ENCODE measurements around the gene PHOSPHO1.

PHOSPHO1 gene

GRCh38 chr17:49244839-49245238, 14.3 kb upstream of the PHOSPHO1 start:
- intact Hi-C loops (cut with DNase I) = no loop called here

GRCh38 chr17:49242813-49243212, 12.2 kb upstream of the PHOSPHO1 start:
- no peak for DNase-seq
- intact Hi-C loops (cut with DNase I) = no loop called here

More at GRCh38 chr17:49244839-49245238, 14.3 kb upstream of the PHOSPHO1 start:
- peak in 1 of 10 donors; percentile 50 for DNase-seq

GRCh38 chr17:49241692-49242397, 11.3 kb upstream of the PHOSPHO1 start:
- intact Hi-C loops (cut with DNase I) = no loop called here
- no peak for DNase-seq

GRCh38 chr17:49241040-49241439, 10.5 kb upstream of the PHOSPHO1 start:
- peak in 1 of 10 donors; percentile 24 for DNase-seq
- intact Hi-C loops (cut with DNase I) = no loop called here

GRCh38 chr17:49240619-49241018, 10.0 kb upstream of the PHOSPHO1 start:
- no peak for DNase-seq
- intact Hi-C loops (cut with DNase I) = no loop called here

- intact Hi-C loops (cut with DNase I) = no loop called here
- DNase-seq = no peak
Measured at GRCh38 chr17:49239963-49240362, 9.4 kb upstream of the PHOSPHO1 start.

GRCh38 chr17:49235896-49236295, 5.3 kb upstream of the PHOSPHO1 start:
- intact Hi-C loops (cut with DNase I) = no loop called here
- DNase-seq = no peak

- intact Hi-C loops (cut with DNase I) = no loop called here
- no peak for DNase-seq
Measured at GRCh38 chr17:49234509-49235080, 4.0 kb upstream of the PHOSPHO1 start.

- intact Hi-C loops (cut with DNase I) = no loop called here
- no peak for DNase-seq
Measured at GRCh38 chr17:49231563-49231894, 942 bp upstream of the PHOSPHO1 start.

- intact Hi-C loops (cut with DNase I) = loop anchor here (5.0 to 10.0 kb wide), 2 partner anchors 38 to 65 kb away; no protein-coding TSS in a partner anchor
- DNase-seq = no peak
Measured at GRCh38 chr17:49229805-49230600, 584 bp downstream of the PHOSPHO1 start.

- intact Hi-C loops (cut with DNase I) = loop anchor here (5.0 to 10.0 kb wide), 2 partner anchors 37 to 66 kb away; no protein-coding TSS in a partner anchor
- DNase-seq = no peak
Measured at GRCh38 chr17:49229076-49229804, 1.3 kb downstream of the PHOSPHO1 start.

GRCh38 chr17:49227436-49228261, 2.9 kb downstream of the PHOSPHO1 start:
- intact Hi-C loops (cut with DNase I) = loop anchor here (2.0 to 10.0 kb wide), 3 partner anchors 35 to 67 kb away; no protein-coding TSS in a partner anchor
- peak; percentile 57 to 94 (median 77) for DNase-seq

- DNase-seq = no peak
- intact Hi-C loops (cut with DNase I) = loop anchor here (2.0 to 10.0 kb wide), 3 partner anchors 35 to 68 kb away; no protein-coding TSS in a partner anchor
Measured at GRCh38 chr17:49226771-49227435, 3.7 kb downstream of the PHOSPHO1 start.

GRCh38 chr17:49225554-49226236, 4.9 kb downstream of the PHOSPHO1 start:
- DNase-seq = no peak
- intact Hi-C loops (cut with DNase I) = loop anchor here (2.0 to 10.0 kb wide), 3 partner anchors 33 to 69 kb away; no protein-coding TSS in a partner anchor

GRCh38 chr17:49224997-49225337, 5.6 kb downstream of the PHOSPHO1 start:
- intact Hi-C loops (cut with DNase I) = loop anchor here (5.0 to 10.0 kb wide), 2 partner anchors 33 to 70 kb away; no protein-coding TSS in a partner anchor
- no peak for DNase-seq

GRCh38 chr17:49224198-49224996, 6.2 kb downstream of the PHOSPHO1 start:
- peak in 1 of 10 donors; percentile 83 for DNase-seq
- intact Hi-C loops (cut with DNase I) = loop anchor here (10.0 kb wide), 1 partner anchor 70 kb away; no protein-coding TSS in a partner anchor

GRCh38 chr17:49223517-49224197, 6.9 kb downstream of the PHOSPHO1 start:
- DNase-seq = peak in 7 of 10 donors; percentile 34 to 89 (median 69)
- intact Hi-C loops (cut with DNase I) = loop anchor here (10.0 kb wide), 1 partner anchor 71 kb away; no protein-coding TSS in a partner anchor
